Measurements from ENCODE around the gene IGFBPL1. TPM values are rescaled to one million over a fixed set of nuclear protein-coding genes. Genes with fewer than 3 reads are reported as not detected.

The IGFBPL1 gene
- total and polyA plus RNA-seq, 2 of the 13 experiments (the other 11 are each of a cell fraction or from before 2014, with no cell fraction given), result 0.24 TPM; not detected in 1

DNA sequence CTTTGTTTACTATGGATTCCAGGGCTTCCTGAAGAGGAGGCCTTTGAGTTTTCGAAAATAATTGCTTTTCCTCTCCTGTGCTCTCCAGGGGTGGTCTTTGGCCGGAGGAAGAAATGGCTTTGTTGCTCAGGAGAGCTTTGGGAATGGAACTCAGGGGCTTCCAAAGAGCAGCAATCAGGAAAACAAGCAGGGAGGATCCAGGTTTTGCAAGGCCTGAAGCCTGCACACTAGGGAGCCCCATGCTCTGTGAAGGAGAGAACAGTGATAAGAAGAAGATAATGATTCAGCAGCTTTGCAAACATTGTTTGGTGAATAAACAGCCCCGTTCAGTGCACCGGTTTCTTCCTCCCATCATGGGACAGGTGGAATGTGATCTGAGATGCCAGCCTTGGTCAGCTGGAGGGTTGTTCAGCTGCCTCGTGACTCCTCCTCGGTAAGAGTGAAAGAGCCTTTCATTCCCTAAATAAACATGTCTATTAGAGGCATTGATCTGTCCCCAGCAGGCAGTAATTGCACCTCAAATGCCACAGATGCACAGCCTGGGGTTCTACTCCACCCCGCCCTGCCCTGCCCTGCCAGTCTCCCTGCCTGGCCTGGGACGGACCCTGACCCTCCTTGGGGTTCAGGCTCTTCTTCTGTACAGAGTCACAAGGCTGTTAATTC, 43.3 kb downstream of the IGFBPL1 start (continued):
- TF ChIP-seq TARDBP (CRISPR knock-in tag; IDR thresholded peaks at IDR 0.05), result peak; percentile 80; the same call in 1 of the 2 replicates
- TF ChIP-seq ZNF383 (CRISPR knock-in tag; IDR thresholded peaks at IDR 0.05; ENCODE audit: borderline replicate concordance), result no peak
- TF ChIP-seq, protein P1, sequence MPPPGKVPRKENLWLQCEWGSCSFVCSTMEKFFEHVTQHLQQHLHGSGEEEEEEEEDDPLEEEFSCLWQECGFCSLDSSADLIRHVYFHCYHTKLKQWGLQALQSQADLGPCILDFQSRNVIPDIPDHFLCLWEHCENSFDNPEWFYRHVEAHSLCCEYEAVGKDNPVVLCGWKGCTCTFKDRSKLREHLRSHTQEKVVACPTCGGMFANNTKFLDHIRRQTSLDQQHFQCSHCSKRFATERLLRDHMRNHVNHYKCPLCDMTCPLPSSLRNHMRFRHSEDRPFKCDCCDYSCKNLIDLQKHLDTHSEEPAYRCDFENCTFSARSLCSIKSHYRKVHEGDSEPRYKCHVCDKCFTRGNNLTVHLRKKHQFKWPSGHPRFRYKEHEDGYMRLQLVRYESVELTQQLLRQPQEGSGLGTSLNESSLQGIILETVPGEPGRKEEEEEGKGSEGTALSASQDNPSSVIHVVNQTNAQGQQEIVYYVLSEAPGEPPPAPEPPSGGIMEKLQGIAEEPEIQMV (CRISPR knock-in tag; IDR thresholded peaks at IDR 0.05; ENCODE audit: low read depth), result peak; percentile 41; the same call in 1 of the 2 replicates
- TF ChIP-seq, protein P2, sequence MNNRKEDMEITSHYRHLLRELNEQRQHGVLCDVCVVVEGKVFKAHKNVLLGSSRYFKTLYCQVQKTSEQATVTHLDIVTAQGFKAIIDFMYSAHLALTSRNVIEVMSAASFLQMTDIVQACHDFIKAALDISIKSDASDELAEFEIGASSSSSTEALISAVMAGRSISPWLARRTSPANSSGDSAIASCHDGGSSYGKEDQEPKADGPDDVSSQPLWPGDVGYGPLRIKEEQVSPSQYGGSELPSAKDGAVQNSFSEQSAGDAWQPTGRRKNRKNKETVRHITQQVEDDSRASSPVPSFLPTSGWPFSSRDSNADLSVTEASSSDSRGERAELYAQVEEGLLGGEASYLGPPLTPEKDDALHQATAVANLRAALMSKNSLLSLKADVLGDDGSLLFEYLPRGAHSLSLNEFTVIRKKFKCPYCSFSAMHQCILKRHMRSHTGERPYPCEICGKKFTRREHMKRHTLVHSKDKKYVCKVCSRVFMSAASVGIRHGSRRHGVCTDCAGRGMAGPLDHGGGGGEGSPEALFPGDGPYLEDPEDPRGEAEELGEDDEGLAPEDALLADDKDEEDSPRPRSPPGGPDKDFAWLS (CRISPR knock-in tag; IDR thresholded peaks at IDR 0.05; ENCODE audit: borderline replicate concordance), result 0 out of 2 replicates have a peak, but pooled peaks have one; percentile 28
- TF ChIP-seq NFE2 (CRISPR knock-in tag; IDR thresholded peaks at IDR 0.05), result peak; percentile 90
- TF ChIP-seq, protein P3, sequence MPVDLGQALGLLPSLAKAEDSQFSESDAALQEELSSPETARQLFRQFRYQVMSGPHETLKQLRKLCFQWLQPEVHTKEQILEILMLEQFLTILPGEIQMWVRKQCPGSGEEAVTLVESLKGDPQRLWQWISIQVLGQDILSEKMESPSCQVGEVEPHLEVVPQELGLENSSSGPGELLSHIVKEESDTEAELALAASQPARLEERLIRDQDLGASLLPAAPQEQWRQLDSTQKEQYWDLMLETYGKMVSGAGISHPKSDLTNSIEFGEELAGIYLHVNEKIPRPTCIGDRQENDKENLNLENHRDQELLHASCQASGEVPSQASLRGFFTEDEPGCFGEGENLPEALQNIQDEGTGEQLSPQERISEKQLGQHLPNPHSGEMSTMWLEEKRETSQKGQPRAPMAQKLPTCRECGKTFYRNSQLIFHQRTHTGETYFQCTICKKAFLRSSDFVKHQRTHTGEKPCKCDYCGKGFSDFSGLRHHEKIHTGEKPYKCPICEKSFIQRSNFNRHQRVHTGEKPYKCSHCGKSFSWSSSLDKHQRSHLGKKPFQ (CRISPR knock-in tag; IDR thresholded peaks at IDR 0.05; ENCODE audit: insufficient replicate concordance), result no peak
- peak; percentile 90 for TF ChIP-seq HNF4A (CRISPR knock-in tag; IDR thresholded peaks at IDR 0.05)
- TF ChIP-seq ZBTB42 (CRISPR knock-in tag; IDR thresholded peaks at IDR 0.05), result no peak
- no peak; the same call in 1 of the 2 replicates for TF ChIP-seq MAZ (IDR thresholded peaks at IDR 0.05; ENCODE audit: borderline replicate concordance, low read depth, low read length)
- TF ChIP-seq MAZ (CRISPR knock-in tag; IDR thresholded peaks at IDR 0.05; ENCODE audit: low read depth), result 0 out of 2 replicates have a peak, but pooled peaks have one; percentile 62
- TF ChIP-seq, protein P4, sequence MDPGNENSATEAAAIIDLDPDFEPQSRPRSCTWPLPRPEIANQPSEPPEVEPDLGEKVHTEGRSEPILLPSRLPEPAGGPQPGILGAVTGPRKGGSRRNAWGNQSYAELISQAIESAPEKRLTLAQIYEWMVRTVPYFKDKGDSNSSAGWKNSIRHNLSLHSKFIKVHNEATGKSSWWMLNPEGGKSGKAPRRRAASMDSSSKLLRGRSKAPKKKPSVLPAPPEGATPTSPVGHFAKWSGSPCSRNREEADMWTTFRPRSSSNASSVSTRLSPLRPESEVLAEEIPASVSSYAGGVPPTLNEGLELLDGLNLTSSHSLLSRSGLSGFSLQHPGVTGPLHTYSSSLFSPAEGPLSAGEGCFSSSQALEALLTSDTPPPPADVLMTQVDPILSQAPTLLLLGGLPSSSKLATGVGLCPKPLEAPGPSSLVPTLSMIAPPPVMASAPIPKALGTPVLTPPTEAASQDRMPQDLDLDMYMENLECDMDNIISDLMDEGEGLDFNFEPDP (CRISPR knock-in tag; conservative IDR thresholded peaks at IDR 0.05), result 0 out of 2 replicates have a peak, but pooled peaks have one; percentile 24
- TF ChIP-seq NCOR1 (IDR thresholded peaks at IDR 0.05; ENCODE audit: borderline replicate concordance, low read length), result peak; percentile 77; the same call in 1 of the 2 replicates
- TF ChIP-seq RAD21 (CRISPR knock-in tag; IDR thresholded peaks at IDR 0.05), result no peak
- TF ChIP-seq NCOA1 (CRISPR knock-in tag; IDR thresholded peaks at IDR 0.05), result peak; percentile 80; the same call in 1 of the 2 replicates
- TF ChIP-seq, protein P5, sequence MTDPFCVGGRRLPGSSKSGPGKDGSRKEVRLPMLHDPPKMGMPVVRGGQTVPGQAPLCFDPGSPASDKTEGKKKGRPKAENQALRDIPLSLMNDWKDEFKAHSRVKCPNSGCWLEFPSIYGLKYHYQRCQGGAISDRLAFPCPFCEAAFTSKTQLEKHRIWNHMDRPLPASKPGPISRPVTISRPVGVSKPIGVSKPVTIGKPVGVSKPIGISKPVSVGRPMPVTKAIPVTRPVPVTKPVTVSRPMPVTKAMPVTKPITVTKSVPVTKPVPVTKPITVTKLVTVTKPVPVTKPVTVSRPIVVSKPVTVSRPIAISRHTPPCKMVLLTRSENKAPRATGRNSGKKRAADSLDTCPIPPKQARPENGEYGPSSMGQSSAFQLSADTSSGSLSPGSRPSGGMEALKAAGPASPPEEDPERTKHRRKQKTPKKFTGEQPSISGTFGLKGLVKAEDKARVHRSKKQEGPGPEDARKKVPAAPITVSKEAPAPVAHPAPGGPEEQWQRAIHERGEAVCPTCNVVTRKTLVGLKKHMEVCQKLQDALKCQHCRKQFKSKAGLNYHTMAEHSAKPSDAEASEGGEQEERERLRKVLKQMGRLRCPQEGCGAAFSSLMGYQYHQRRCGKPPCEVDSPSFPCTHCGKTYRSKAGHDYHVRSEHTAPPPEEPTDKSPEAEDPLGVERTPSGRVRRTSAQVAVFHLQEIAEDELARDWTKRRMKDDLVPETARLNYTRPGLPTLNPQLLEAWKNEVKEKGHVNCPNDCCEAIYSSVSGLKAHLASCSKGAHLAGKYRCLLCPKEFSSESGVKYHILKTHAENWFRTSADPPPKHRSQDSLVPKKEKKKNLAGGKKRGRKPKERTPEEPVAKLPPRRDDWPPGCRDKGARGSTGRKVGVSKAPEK (CRISPR knock-in tag; IDR thresholded peaks at IDR 0.05; ENCODE audit: borderline replicate concordance), result peak; percentile 32; the same call in 1 of the 2 replicates
- TF ChIP-seq FOXP1 (IDR thresholded peaks at IDR 0.05), result no peak
- peak; percentile 93 for TF ChIP-seq FOXP1 (CRISPR knock-in tag; IDR thresholded peaks at IDR 0.05)
- TF ChIP-seq ZNF44 (CRISPR knock-in tag; IDR thresholded peaks at IDR 0.05), result no peak

Data from HepG2 (cell line).